Keratinocyte (primary cell): ENCODE data around the gene FOXI1.

Experiments
- EZH2 ChIP-seq: IDR thresholded peaks from one replicate; pipeline ENCODE4 v1.6.1; 2012; ENCODE audit warnings: inconsistent platforms, mild to moderate bottlenecking, low read length, moderate library complexity
- TF ChIP-seq, protein P1 (sequence below), 3 experiments: IDR thresholded peaks in 1 of 3; conservative IDR thresholded peaks in 1 of 3; optimal IDR thresholded peaks in 1 of 3; 2 replicates in 2 of 3; 3 replicates in 1 of 3; pipeline versions ENCODE3 to v1.5.1; 2011; ENCODE audit warnings: low read length in 3 of 3, mild to moderate bottlenecking in 3 of 3, moderate library complexity in 2 of 3, control low read depth in 1 of 3, inconsistent platforms in 1 of 3; ENCODE audit not compliant: insufficient read depth in 2 of 3; ENCODE audit errors: extremely low read depth in 1 of 3

DNA sequence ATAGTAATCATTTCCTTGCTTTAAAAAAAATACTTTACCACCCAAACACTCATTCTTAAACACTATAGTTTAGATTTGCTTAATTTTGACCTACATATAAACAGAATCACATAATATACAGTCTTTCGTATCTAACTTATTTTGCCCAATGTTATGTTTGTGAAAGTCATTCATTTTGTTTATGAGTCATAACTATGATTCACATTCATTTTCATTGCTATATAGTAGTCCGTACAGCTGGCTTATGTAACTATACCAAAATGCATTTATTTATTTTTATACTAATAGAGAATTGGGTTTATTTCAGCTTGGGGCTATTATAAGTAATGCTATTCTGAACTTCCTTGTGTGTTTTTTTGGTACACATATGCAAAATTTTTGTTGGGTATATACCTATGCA is 33.9 kb upstream of the FOXI1 start:
- TF ChIP-seq, protein P1, sequence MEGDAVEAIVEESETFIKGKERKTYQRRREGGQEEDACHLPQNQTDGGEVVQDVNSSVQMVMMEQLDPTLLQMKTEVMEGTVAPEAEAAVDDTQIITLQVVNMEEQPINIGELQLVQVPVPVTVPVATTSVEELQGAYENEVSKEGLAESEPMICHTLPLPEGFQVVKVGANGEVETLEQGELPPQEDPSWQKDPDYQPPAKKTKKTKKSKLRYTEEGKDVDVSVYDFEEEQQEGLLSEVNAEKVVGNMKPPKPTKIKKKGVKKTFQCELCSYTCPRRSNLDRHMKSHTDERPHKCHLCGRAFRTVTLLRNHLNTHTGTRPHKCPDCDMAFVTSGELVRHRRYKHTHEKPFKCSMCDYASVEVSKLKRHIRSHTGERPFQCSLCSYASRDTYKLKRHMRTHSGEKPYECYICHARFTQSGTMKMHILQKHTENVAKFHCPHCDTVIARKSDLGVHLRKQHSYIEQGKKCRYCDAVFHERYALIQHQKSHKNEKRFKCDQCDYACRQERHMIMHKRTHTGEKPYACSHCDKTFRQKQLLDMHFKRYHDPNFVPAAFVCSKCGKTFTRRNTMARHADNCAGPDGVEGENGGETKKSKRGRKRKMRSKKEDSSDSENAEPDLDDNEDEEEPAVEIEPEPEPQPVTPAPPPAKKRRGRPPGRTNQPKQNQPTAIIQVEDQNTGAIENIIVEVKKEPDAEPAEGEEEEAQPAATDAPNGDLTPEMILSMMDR (optimal IDR thresholded peaks at IDR 0.05 in 1 of 3, IDR thresholded peaks at IDR 0.05 in 1 of 3, conservative IDR thresholded peaks at IDR 0.05 in 1 of 3; ENCODE audit: extremely low read depth in 1 of 3, insufficient read depth in 2 of 3, low read length in 3 of 3), result no peak
- no peak for TF ChIP-seq EZH2
